HEK293T (cell line): ENCODE data around the gene KNTC1.
"Not testable (repeated sequence)": the region's sequence is repeated elsewhere in the genome, so short reads cannot be mapped to it uniquely, and the experiment has no call there.

Experiments
- CTCF ChIA-PET: fragments of 350-600 bp; formaldehyde crosslinking; extraction: SDS; loops from one replicate; lab custom pipeline; 2021; ENCODE audit warnings: antibody characterized with exemption, inconsistent platforms; lab: Yijun Ruan, JAX
- POLR2A ChIA-PET: fragments of 350-600 bp; formaldehyde crosslinking; extraction: SDS; loops from one replicate; lab custom pipeline; 2020; ENCODE audit warnings: antibody characterized with exemption, inconsistent platforms; lab: Yijun Ruan, JAX
- DNase-seq: peaks from one replicate; pipeline ENCODE4 v3.0.0; 2012; ENCODE audit warnings: mixed read lengths; ENCODE audit errors: extremely low spot score
- ARNT ChIP-seq: fragments of 450-650 bp; IDR thresholded peaks from 2 replicates; pipeline ENCODE4 v1.6.1; 2017; ENCODE audit warnings: mild to moderate bottlenecking
- BHLHE40 ChIP-seq: fragments of 450-650 bp; IDR thresholded peaks from 2 replicates; pipeline ENCODE4 v1.6.1; 2016; ENCODE audit warnings: mild to moderate bottlenecking, moderate library complexity, borderline replicate concordance
- CTBP1 ChIP-seq: fragments of 450-650 bp; IDR thresholded peaks from 2 replicates; pipeline ENCODE4 v1.6.1; 2016; ENCODE audit warnings: borderline replicate concordance
- ELF4 ChIP-seq: fragments of 450-650 bp; IDR thresholded peaks from 2 replicates; pipeline ENCODE4 v1.6.1; 2017; ENCODE audit warnings: antibody characterized with exemption
- FOXA1 ChIP-seq: fragments of 450-650 bp; IDR thresholded peaks from 2 replicates; pipeline ENCODE4 v1.6.1; 2016; ENCODE audit warnings: mild to moderate bottlenecking
- FOXK2 ChIP-seq: fragments of 450-650 bp; IDR thresholded peaks from 2 replicates; pipeline ENCODE4 v1.6.1; 2016; ENCODE audit warnings: mild to moderate bottlenecking
- FOXM1 ChIP-seq: fragments of 450-650 bp; IDR thresholded peaks from 2 replicates; pipeline ENCODE4 v1.6.1; 2017; ENCODE audit warnings: mild to moderate bottlenecking, borderline replicate concordance
- HDGF ChIP-seq: fragments of 450-650 bp; IDR thresholded peaks from 2 replicates; pipeline ENCODE4 v1.6.1; 2017; ENCODE audit warnings: antibody characterized with exemption, borderline replicate concordance
- L3MBTL2 ChIP-seq: fragments of 450-650 bp; conservative IDR thresholded peaks from 2 replicates; pipeline ENCODE4 v1.6.1; 2016; ENCODE audit warnings: mild to moderate bottlenecking
- LEF1 ChIP-seq: fragments of 450-650 bp; IDR thresholded peaks from 2 replicates; pipeline ENCODE4 v1.6.1; 2017; ENCODE audit warnings: mild to moderate bottlenecking, borderline replicate concordance
- NFRKB ChIP-seq: fragments of 450-650 bp; IDR thresholded peaks from 2 replicates; pipeline ENCODE4 v1.6.1; 2016; ENCODE audit warnings: mild to moderate bottlenecking, moderate library complexity
- SP1 ChIP-seq: fragments of 450-650 bp; IDR thresholded peaks from 2 replicates; pipeline ENCODE4 v1.6.1; 2017
- SUZ12 ChIP-seq: fragments of 450-650 bp; IDR thresholded peaks from 2 replicates; pipeline ENCODE4 v1.6.1; 2016; ENCODE audit warnings: mild to moderate bottlenecking
- TARDBP ChIP-seq: fragments of 450-650 bp; IDR thresholded peaks from 2 replicates; pipeline ENCODE4 v1.6.1; 2016
- ZNF384 ChIP-seq: fragments of 450-650 bp; IDR thresholded peaks from 2 replicates; pipeline ENCODE4 v1.6.1; 2016
- TF ChIP-seq, protein P1 (sequence below): fragments of 450-650 bp; IDR thresholded peaks from 2 replicates; pipeline ENCODE4 v1.6.1; 2016

The KNTC1 gene

DNA sequence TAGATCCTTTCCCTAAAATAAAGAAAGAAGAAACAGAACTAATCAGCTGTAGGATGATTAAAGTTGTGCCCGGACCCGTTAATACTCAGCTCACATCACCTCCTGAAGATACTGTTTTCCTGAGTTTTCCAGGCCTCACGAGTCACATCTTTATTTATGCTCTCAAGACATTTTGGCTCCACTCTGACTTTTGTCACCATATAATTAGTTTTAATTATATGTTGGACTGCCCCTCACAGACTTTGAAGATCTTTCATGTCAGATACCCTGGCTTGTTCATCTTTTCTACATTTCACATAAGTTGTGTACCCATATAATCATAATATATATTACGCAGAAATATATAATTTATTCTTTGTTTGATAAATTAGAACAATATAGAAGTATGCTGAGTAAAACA is 88.7 kb downstream of the KNTC1 start:
- ChIA-PET CTCF (no interaction called here), POLR2A (no interaction called here)
- no peak for DNase-seq
- TF ChIP-seq NFRKB: no peak
- TF ChIP-seq, protein P1, sequence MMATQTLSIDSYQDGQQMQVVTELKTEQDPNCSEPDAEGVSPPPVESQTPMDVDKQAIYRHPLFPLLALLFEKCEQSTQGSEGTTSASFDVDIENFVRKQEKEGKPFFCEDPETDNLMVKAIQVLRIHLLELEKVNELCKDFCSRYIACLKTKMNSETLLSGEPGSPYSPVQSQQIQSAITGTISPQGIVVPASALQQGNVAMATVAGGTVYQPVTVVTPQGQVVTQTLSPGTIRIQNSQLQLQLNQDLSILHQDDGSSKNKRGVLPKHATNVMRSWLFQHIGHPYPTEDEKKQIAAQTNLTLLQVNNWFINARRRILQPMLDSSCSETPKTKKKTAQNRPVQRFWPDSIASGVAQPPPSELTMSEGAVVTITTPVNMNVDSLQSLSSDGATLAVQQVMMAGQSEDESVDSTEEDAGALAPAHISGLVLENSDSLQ: no peak
- TF ChIP-seq SUZ12: no peak
- no peak for TF ChIP-seq TARDBP
- TF ChIP-seq BHLHE40: no peak
- no peak for TF ChIP-seq FOXK2
- TF ChIP-seq LEF1: no peak
- no peak for TF ChIP-seq ZNF384
- no peak for TF ChIP-seq CTBP1
- TF ChIP-seq FOXA1: no peak
- TF ChIP-seq L3MBTL2: no peak
- no peak for TF ChIP-seq HDGF

- CTCF ChIA-PET: no interaction called here
- POLR2A ChIA-PET: no interaction called here
- TF ChIP-seq BHLHE40 (no peak), NFRKB (no peak), LEF1 (no peak), HDGF (no peak), L3MBTL2 (no peak)
- TF ChIP-seq, protein P1: no peak
- no peak for DNase-seq
Measured at GRCh38 chr12:122635471-122635870, 108.4 kb downstream of the KNTC1 start.

GRCh38 chr12:122643207-122643805 is 116.3 kb downstream of the KNTC1 start:
- TF ChIP-seq CTBP1: no peak
- no peak for TF ChIP-seq FOXM1
- no peak for TF ChIP-seq NFRKB
- TF ChIP-seq FOXK2: no peak
- TF ChIP-seq, protein P1: no peak
- no peak for TF ChIP-seq FOXA1
- TF ChIP-seq ELF4: no peak
- TF ChIP-seq SP1: no peak
- TF ChIP-seq ARNT: no peak
- no peak for TF ChIP-seq SUZ12
- no peak for TF ChIP-seq L3MBTL2
- TF ChIP-seq ZNF384: no peak
- TF ChIP-seq BHLHE40: no peak
- TF ChIP-seq LEF1: no peak
- no peak for TF ChIP-seq TARDBP
- TF ChIP-seq HDGF: no peak
- DNase-seq: no peak
- CTCF ChIA-PET: interaction anchor here (0.6 kb wide), 1 partner anchor 376 kb away, joined by 4 read pairs; no protein-coding TSS in a partner anchor
- POLR2A ChIA-PET: no interaction called here

DNA sequence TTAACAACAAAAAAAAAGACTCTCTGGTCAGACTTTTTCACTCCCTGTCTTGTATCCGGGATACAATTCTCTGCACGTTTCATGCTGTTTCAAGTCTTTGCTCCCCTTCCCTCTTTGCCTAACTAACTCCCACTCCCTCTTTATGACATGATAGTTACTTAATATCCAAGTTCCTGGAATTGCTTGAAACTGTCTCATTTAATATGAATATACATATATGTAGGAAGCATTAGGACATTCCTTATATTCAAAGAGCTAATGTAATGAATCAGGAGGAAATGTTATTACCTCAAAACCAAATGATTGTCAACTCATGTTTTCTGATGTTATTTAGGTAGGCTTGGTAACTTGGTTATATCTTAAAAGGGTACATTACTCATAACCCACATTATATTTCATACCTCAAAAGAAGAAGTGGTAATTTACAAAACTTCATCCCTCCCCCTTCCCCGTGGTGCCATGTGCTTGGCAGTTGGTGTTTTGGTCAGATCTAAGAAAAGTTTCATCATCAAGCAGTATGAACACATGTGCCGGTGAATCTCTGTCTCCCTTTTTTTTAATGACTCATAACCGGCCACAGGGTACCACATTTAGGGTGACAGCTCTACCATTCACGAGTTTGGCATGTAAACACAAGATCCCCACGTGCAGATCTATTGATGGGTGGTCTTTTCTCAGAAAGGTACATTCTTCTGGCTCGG is 119.6 kb downstream of the KNTC1 start:
- no peak for TF ChIP-seq ELF4
- TF ChIP-seq BHLHE40: no peak
- TF ChIP-seq TARDBP: no peak
- TF ChIP-seq ARNT: no peak
- TF ChIP-seq NFRKB: no peak
- TF ChIP-seq SP1: no peak
- TF ChIP-seq FOXM1: no peak
- no peak for TF ChIP-seq L3MBTL2
- TF ChIP-seq ZNF384: no peak
- no peak for TF ChIP-seq FOXA1
- TF ChIP-seq FOXK2: no peak
- TF ChIP-seq HDGF: no peak
- TF ChIP-seq, protein P1: no peak
- no peak for TF ChIP-seq SUZ12
- TF ChIP-seq LEF1: no peak
- TF ChIP-seq CTBP1: no peak
- DNase-seq: no peak
- ChIA-PET CTCF (no interaction called here), POLR2A (no interaction called here)

GRCh38 chr12:122651520-122652224 is 124.6 kb downstream of the KNTC1 start:
- ChIA-PET CTCF (no interaction called here), POLR2A (no interaction called here)
- no peak for DNase-seq
- TF ChIP-seq BHLHE40: no peak
- no peak for TF ChIP-seq LEF1
- no peak for TF ChIP-seq HDGF
- no peak for TF ChIP-seq ARNT
- TF ChIP-seq SUZ12: no peak
- no peak for TF ChIP-seq NFRKB
- no peak for TF ChIP-seq L3MBTL2
- no peak for TF ChIP-seq ELF4
- no peak for TF ChIP-seq FOXK2
- TF ChIP-seq, protein P1: no peak
- no peak for TF ChIP-seq CTBP1
- no peak for TF ChIP-seq FOXA1
- TF ChIP-seq ZNF384: no peak

GRCh38 chr12:122653291-122653690 is 126.2 kb downstream of the KNTC1 start:
- POLR2A ChIA-PET, DNase-seq: not testable (repeated sequence)
- CTCF ChIA-PET: interaction anchor here (0.6 kb wide), 1 partner anchor 25 kb away, joined by 3 read pairs; no protein-coding TSS in a partner anchor
